ENCODE data around the gene RBM4B.
A peak's percentile ranks its signal among the peaks of the same experiment; 100 is the strongest.

The RBM4B gene

GRCh38 chr11:66707486-66707885, 29.8 kb upstream of the RBM4B start:
- DNase-seq (ENCODE audit: low read depth in 2 of 2) = no peak

- DNase-seq (ENCODE audit: low read depth in 2 of 2) = no peak
Observed at GRCh38 chr11:66706989-66707388, 29.3 kb upstream of the RBM4B start.

- no peak for DNase-seq (ENCODE audit: low read depth in 2 of 2)
Observed at GRCh38 chr11:66705587-66706335, 28.1 kb upstream of the RBM4B start.

GRCh38 chr11:66704659-66705360, 27.1 kb upstream of the RBM4B start:
- no peak for DNase-seq (ENCODE audit: low read depth in 2 of 2)

- no peak for DNase-seq (ENCODE audit: low read depth in 2 of 2)
Observed at GRCh38 chr11:66701432-66702240, 23.9 kb upstream of the RBM4B start.

GRCh38 chr11:66700742-66701141, 23.1 kb upstream of the RBM4B start:
- DNase-seq (ENCODE audit: low read depth in 2 of 2) = no peak

- DNase-seq (ENCODE audit: low read depth in 2 of 2) = no peak
Observed at GRCh38 chr11:66700337-66700736, 22.6 kb upstream of the RBM4B start.

GRCh38 chr11:66698491-66698890, 20.8 kb upstream of the RBM4B start:
- no peak for DNase-seq (ENCODE audit: low read depth in 2 of 2)

GRCh38 chr11:66697988-66698387, 20.3 kb upstream of the RBM4B start:
- DNase-seq (ENCODE audit: low read depth in 2 of 2) = no peak

GRCh38 chr11:66696146-66696545, 18.5 kb upstream of the RBM4B start:
- DNase-seq (ENCODE audit: low read depth in 2 of 2) = no peak

- peak; percentile 48 to 61 for DNase-seq (ENCODE audit: low read depth in 2 of 2)
Observed at GRCh38 chr11:66694732-66695207, 17.1 kb upstream of the RBM4B start.

- DNase-seq (ENCODE audit: low read depth in 2 of 2) = no peak
Observed at GRCh38 chr11:66694056-66694410, 16.3 kb upstream of the RBM4B start.

- no peak for DNase-seq (ENCODE audit: low read depth in 2 of 2)
Observed at GRCh38 chr11:66693356-66694055, 15.8 kb upstream of the RBM4B start.

- no peak for DNase-seq (ENCODE audit: low read depth in 2 of 2)
Observed at GRCh38 chr11:66692871-66693331, 15.2 kb upstream of the RBM4B start.

- DNase-seq (ENCODE audit: low read depth in 2 of 2) = no peak
Observed at GRCh38 chr11:66692446-66692845, 14.8 kb upstream of the RBM4B start.

GRCh38 chr11:66691311-66691980, 13.8 kb upstream of the RBM4B start:
- no peak for DNase-seq (ENCODE audit: low read depth in 2 of 2)

GRCh38 chr11:66689661-66690590, 12.2 kb upstream of the RBM4B start:
- DNase-seq (ENCODE audit: low read depth in 2 of 2) = no peak

- DNase-seq (ENCODE audit: low read depth in 2 of 2) = no peak
Observed at GRCh38 chr11:66688561-66689534, 11.2 kb upstream of the RBM4B start.

GRCh38 chr11:66687831-66688281, 10.2 kb upstream of the RBM4B start:
- DNase-seq (ENCODE audit: low read depth in 2 of 2) = no peak
